T-helper 2 cell treated with Interferon-gamma antibody and Interleukin-4, amounts not matched to agents 5 μg/mL and 100 μg/mL, for 36 hours (primary cell): ENCODE measurements around the gene ATG9A.

Experiments
- DNase-seq: peaks from one replicate; pipeline ENCODE4 v3.0.0; 2021; ENCODE audit warnings: low spot score
- H3K27ac Mint-ChIP-seq: one replicate; pipeline ENCODE4 v1.8.0; 2021; ENCODE audit warnings: mild to moderate bottlenecking, mixed read lengths
- H3K27me3 Mint-ChIP-seq: one replicate; pipeline ENCODE4 v1.8.0; 2021; ENCODE audit warnings: low read depth, mixed read lengths
- H3K36me3 Mint-ChIP-seq: one replicate; pipeline ENCODE4 v1.8.0; 2021; ENCODE audit warnings: low read depth, mixed read lengths
- H3K4me1 Mint-ChIP-seq: one replicate; pipeline ENCODE4 v1.8.0; 2021; ENCODE audit warnings: low read depth, mixed read lengths
- H3K4me3 Mint-ChIP-seq: one replicate; pipeline ENCODE4 v1.8.0; 2022; ENCODE audit warnings: mild to moderate bottlenecking, moderate library complexity, mixed read lengths
- H3K9me3 Mint-ChIP-seq: one replicate; pipeline ENCODE4 v1.8.0; 2021; ENCODE audit warnings: mixed read lengths

ATG9A gene

DNA sequence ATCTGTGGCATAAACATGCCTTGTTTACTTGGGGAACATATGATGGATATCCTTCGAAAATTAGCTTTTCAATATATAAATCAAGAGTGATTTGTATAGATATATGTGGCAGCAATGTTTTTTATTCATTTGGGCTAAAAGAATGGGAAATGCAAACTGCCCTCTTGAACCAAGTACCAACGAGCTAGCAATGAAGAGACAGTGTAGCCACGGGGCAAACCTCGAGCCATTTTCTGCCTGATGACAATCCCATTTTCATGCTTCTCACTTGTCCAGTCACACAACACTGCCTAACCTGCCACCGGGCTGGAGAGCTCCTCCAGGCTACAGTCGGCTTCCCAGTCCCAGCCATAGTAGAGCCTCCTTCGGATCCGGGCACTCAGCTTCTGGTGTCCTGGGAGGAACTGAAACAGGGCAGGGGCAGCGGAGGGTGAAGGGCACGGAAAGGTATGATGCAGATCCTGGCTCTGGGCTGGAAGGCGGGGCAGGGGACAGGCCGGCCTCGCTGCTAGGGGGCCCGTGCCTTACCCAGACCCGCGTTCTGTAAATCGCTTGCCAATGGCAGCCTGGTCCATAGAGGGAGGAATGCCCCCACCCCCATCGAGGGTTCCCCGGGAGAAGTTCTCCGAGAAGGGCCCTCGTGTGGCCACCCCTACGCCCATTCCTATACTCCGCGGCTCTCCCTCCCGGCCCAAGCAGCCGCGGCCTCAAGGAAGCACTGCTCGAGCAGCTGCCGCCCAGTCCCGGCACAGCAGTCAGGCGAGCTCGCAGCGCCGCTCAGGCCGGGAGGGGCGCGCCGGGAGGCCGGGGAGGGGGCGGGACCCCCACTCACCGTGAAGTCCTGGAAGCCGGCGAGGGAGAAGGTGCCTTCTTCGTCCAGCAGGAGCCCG is 53.3 kb downstream of the ATG9A start:
- peaks cover 33% of the 10 kb centered on the region for H3K36me3 Mint-ChIP-seq

DNA sequence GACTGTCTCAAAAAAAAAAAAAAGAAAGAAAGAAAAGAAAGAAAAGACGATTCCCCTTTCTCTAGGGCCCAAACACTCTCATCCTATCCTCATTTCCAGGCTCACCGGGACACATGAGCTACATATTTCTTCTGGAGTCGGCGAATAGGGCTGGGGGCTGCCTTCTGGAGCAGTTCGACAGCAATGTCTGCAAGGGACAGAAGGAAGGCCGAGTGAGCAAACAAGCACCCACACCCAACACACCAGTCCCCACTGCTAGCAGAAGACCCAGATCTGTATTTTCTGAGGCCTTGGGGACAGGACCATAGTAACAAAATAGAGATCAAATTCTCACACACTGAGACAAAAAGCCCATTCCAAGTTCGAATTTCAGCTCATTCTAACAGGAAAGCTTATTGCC is 54.0 kb downstream of the ATG9A start:
- Mint-ChIP-seq H3K4me3 (peak overlapping the region; percentile 84), H3K27ac (peak overlapping the region; percentile 15), H3K27me3 (no peaks in the 10 kb centered on the region), H3K4me1 (peaks cover 44% of the 10 kb centered on the region), H3K36me3 (peaks cover 27% of the 10 kb centered on the region), H3K9me3 (no peaks in the 10 kb centered on the region)
- DNase-seq: no peak

More for the DNA sequence above, 53.3 kb downstream of the ATG9A start:
- Mint-ChIP-seq H3K4me1 (peaks cover 48% of the 10 kb centered on the region), H3K4me3 (peak overlapping the region; percentile 84), H3K27ac (peak overlapping the region; percentile 93), H3K27me3 (no peaks in the 10 kb centered on the region), H3K9me3 (no peaks in the 10 kb centered on the region)
- peak; percentile 29 for DNase-seq

DNA sequence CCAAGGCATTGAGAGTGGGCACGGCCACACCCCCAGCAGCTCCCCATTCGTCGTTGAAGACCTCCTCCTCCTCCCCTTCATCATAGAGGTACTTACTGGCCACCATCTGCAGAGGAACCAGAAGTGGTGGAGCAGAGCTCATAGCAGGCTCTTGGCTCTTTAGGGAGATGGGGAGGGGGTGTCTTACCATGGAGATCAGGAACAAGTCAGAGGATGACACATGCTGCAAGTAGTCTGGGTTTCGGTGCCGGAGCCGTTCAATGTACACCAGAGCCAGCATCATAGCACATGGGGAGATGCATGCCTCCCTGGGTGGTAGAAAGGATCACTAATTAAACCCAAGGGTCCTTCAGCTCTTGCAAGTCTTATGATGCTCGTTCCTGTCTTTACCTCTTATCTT is 54.6 kb downstream of the ATG9A start:
- peak overlapping the region; percentile 6 for H3K27ac Mint-ChIP-seq
- no peaks in the 10 kb centered on the region for H3K9me3 Mint-ChIP-seq
- H3K27me3 Mint-ChIP-seq: no peaks in the 10 kb centered on the region
- peak overlapping the region; percentile 51 for H3K4me3 Mint-ChIP-seq
- peaks cover 39% of the 10 kb centered on the region for H3K4me1 Mint-ChIP-seq
- H3K36me3 Mint-ChIP-seq: peaks cover 26% of the 10 kb centered on the region
- no peak for DNase-seq

DNA sequence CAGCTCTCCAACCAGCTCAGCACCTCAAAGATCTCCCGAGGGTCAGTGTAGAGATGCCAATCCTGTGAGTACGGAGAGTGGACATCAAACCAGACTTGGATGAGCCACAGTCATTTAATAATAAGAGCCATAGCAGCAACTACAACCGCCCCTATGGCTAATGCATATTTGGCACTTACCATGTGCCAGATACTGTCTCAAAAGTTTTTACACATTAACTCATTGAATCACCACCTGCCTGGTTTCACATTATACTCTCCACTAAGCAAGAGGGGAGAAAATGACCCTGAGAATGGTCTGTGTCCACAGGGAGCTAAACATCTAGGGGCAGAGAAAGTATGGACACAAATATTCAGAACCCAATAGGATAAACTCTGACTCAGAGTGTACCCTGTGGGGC is 55.3 kb downstream of the ATG9A start:
- DNase-seq: no peak
- Mint-ChIP-seq H3K4me3 (peak overlapping the region; percentile 51), H3K27me3 (no peaks in the 10 kb centered on the region), H3K36me3 (peaks cover 24% of the 10 kb centered on the region), H3K27ac (peak overlapping the region; percentile 34), H3K9me3 (no peaks in the 10 kb centered on the region), H3K4me1 (peaks cover 34% of the 10 kb centered on the region)

DNA sequence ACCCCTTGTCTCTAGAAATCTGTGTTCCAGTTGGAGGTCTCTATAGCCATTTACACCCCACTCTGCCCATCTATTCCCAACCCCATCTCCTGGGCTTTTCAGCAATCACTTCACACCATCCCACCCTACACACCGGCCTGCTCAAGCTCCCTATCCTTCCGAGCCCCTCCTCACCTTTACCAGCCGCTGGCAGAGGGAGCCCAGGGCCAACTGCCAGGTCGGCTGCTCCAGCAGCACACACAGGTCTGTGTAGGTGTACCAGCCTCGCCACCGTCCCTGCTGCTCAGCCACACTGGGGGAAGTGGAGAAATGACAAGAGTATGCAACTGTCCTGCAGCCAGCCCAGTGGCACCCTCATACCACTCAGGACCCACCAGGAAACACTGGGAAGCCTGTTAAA is 56.3 kb downstream of the ATG9A start:
- H3K27me3 Mint-ChIP-seq: no peaks in the 10 kb centered on the region
- peaks cover 23% of the 10 kb centered on the region for H3K36me3 Mint-ChIP-seq
- DNase-seq: no peak
- no peak overlapping the region for H3K27ac Mint-ChIP-seq
- H3K4me1 Mint-ChIP-seq: peaks cover 29% of the 10 kb centered on the region
- H3K9me3 Mint-ChIP-seq: no peaks in the 10 kb centered on the region
- no peak overlapping the region for H3K4me3 Mint-ChIP-seq

DNA sequence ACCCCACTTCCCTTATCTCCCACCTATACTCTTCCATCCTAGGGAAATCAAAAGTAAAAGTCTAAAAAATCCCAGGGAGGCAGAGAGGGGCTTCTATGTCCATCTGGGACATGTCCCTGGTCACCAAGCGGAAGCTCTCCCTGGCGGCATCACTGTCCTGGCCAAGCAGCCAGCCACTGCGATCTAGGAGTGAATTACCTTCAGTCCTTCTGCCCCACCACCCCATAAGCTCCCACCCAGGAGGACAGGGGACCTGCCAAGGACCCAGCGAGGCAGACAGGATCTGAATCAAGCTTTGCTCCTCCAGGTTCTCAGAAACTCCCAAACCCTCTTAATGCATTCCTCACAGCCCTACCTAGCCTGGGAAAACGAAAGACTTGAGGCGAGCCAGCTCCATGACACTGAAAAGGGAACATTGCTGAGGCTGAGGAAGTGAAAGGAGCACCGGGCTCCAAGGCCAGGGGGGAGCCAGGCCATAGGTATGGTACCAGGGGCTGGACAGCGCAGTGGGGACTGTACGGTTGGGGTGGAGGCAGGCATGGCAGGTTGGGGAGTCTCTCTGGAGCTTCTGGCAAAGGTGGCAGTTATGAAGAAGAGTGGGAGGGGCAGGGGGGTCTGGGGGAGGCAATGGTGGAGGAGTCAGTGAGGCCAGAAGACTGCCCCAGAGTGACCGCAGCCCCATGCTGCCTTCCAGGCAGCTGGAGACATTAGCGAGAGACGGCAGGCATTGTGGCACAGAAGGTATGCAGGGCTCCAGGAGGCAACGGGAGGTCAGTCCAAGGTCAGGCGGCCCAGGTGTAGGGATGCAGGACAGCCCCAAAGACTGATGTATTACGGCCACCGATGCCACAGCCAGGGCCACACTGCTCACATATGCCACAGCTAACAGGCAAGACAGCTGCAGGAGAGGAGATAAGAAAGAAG is 56.9 kb downstream of the ATG9A start:
- peaks cover 23% of the 10 kb centered on the region for H3K36me3 Mint-ChIP-seq
- DNase-seq: no peak
- no peaks in the 10 kb centered on the region for H3K9me3 Mint-ChIP-seq
- peaks cover 28% of the 10 kb centered on the region for H3K4me1 Mint-ChIP-seq
- H3K27me3 Mint-ChIP-seq: no peaks in the 10 kb centered on the region
- H3K27ac Mint-ChIP-seq: peak overlapping the region; percentile 24
- H3K4me3 Mint-ChIP-seq: no peak overlapping the region

DNA sequence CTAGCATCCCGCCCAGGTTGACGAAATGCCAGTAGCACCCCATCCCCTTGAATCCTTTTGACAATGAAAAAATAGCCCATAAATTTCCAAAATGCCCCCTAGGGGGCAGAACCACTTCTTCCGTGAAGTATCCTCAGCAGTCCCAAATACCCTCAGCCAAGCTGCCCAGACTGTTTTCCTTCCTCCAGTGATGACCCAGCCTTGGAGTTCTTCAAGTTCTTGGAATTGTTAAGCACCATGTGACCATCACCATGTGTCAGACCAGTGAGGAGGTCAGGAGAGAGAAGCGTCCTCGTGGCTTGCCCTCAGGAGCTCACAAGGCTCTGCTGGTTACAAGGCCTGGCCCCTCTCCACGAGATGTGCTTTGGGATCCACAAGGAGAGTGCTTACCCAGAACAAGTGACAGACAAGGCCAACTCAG is 58.2 kb downstream of the ATG9A start:
- H3K36me3 Mint-ChIP-seq: peaks cover 27% of the 10 kb centered on the region
- no peaks in the 10 kb centered on the region for H3K9me3 Mint-ChIP-seq
- H3K27me3 Mint-ChIP-seq: no peaks in the 10 kb centered on the region
- H3K27ac Mint-ChIP-seq: no peak overlapping the region
- H3K4me1 Mint-ChIP-seq: peaks cover 22% of the 10 kb centered on the region
- DNase-seq: no peak
- no peak overlapping the region for H3K4me3 Mint-ChIP-seq

DNA sequence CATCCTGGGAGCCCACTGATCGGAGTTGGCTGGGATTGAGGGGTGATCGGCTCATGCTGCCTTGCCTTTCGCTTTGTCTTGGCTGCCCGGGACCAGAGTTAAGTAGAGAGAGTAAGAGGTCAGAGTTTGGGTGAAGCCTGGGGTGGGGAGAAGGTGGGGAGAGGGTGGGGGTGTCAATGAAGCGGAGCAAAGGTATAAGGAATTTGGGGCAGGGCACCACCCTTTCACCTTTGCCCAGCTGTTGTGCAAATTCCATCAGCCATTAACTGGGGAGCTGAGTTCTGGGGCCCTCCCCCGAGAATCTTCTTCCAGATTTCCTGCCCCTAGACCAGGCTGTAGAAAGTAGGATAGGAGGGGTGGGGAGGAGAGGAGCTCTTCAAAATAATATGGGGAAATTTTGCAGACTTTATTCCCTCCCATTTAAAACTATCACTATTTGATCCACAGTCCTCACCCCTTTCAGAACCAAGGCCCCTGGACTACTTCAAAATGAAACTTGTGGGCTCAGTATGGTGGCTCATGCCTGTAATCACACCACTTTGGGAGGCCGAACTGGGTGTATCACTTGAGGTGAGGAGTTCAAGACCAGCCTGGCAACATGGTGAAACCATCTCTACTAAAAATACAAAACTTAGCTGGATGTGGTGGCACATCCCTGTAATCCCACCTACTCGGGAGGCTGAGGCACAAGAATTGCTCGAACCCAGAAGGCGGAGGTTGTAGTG is 59.3 kb downstream of the ATG9A start, which contains the start of gene SLC23A3:
Gene SLC23A3 (minus strand): TSS at position 100 of the 725 bp plus-strand sequence. CDS start 45 bp downstream, at position 55.
- H3K36me3 Mint-ChIP-seq: peaks cover 27% of the 10 kb centered on the region
- H3K9me3 Mint-ChIP-seq: no peaks in the 10 kb centered on the region
- no peak for DNase-seq
- H3K27ac Mint-ChIP-seq: no peak within 1 kb of the TSS
- peaks cover 11% of the 10 kb centered on the region for H3K4me1 Mint-ChIP-seq
- H3K27me3 Mint-ChIP-seq: no peaks in the 10 kb centered on the region
- H3K4me3 Mint-ChIP-seq: no peak within 1 kb of the TSS
